Measurements from ENCODE around the gene IL22RA1.

IL22RA1 gene

DNA sequence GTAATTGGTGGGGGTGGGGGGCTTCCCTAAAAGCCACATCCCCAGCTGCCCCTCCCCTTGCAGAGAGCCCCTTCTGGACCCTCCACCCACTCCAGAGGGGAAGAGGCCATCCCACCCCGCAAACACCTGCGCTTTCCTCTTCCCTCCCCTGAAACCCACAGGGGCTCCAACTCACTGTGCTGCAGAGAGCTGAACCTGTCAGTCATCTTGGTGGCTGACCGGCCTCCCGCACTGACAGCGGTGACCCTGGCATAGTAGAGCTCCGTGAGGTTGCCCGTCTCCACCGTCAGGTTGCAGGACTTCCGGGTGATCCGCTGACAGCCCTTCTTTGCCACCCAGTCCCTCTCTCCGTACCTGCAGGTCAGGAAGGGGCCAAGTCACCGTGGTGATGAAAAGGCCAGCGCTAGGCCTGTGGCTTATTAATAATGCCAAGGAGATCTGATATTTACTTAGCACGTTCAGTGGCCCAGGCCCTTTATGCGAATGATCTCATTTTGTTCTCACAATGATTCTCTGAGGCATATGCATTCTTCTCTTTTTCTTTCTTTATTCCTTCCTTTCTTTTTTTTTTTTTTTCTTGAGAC, 5.9 kb downstream of the IL22RA1 start:
- DNase-seq: no peak

DNA sequence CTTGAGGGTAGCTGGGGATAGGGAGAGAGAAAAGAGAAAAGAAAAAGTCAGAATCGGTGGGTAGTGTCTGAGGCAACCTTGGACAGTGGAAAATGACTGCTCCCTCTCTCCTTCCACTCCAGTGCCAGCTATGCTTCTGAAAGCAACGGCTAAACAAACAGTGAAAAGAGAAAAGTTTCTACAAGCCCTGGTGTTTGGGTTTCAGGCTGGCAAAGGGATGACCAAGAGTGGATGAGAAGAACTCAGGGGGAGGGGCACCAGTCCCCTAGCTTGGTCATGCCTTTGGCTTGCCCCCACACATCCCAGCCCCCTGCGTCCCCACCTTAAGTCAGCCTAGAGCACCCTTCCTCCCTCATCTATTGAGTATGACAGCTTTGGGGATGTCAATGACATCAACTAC, 8.6 kb downstream of the IL22RA1 start:
- DNase-seq: no peak

- DNase-seq: no peak
Observed at GRCh38 chr1:24133819-24134218, 9.1 kb downstream of the IL22RA1 start.

DNA sequence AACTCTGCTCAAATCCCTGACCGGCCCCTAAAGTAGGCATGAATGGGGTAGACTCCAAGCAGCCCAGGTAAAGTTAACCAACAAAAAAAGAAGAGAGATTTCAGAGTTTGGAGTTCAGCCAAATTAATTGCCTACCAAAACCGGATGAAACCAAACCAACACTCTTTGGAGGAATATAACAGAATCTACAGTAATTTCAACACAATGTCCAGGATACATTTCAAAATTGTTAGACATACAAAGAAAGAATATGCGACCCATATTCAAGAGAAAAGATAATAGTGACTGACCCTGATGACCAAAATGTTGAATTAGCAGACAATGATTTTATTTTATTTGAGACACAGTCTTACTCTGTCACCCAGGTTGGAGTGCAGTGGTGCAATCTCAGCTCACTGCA, 12.6 kb downstream of the IL22RA1 start:
- DNase-seq: no peak

DNA sequence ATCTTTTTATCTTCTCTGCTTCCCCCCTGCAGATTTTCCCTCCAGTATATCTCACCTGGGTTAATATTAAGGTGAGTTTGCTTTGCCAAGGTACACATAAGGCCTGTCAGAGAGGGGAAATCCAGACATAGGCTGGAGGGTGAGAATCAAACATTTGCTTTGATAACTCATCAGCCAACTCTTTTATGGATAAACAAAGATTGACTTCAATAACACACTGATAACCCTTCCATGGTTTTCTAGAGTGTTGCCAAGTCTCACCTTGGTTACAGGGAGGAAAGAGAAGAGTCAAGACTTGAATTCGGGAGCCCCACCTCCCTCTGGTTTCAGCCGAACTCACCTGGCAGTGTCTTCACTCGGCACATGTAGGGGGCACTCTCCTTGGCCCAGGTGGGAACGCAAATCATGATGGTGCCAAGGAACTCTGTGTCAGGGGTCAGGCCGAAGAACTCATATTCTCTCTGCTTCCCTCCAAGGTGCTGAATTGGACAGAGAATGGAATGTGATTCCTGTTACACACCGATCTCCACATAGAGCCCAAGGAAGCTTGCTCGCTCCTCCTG, 15.1 kb downstream of the IL22RA1 start:
- no peak for DNase-seq

DNA sequence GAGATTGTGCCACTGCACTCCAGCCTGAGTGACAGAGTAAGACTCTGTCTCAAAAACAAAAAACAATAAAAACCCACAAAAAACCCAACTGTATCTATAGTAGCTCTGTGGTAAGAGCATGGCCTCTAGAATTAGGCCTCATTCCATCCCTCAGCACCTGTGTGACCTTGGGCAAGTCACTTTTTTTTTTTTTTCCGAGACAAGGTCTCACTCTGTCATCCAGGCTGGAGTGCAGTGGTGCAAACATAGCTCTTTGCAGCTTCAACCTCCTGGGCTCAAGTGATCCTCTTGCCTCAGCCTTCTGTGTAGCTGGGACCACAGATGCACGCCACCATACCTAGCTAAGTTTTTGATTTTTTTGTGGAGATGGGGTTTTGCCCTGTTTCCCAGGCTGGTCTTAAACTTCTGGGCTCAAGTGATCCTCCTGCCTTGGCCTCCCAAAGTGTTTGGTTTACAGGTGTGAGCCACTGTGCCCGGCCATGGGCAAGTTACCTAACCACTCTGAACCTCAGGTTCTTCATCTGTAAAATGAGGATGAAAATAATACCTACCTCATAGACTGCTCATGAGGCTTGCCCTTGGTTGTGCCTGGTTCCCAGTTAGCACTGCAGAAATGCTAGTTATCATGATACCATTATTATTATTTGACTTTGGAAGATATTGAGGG, 15.7 kb downstream of the IL22RA1 start:
- DNase-seq: no peak

DNA sequence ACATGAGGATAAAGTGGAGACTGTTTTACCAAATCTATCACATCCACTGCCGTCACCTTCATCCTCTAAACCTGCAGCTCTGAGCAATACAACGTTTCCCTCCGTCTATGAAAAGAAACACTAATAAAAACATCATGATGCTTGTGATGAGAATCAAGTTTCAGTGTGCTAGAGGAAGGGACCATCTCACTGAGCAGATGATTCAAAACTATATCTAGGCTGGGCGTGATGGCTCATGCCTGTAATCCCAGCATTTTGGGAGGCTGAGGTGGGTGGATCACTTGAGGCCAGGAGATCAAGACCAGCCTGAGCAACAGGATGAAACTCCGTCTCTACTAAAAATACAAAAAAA, 16.3 kb downstream of the IL22RA1 start:
- no peak for DNase-seq

GRCh38 chr1:24126018-24126671, 16.8 kb downstream of the IL22RA1 start:
- no peak for DNase-seq

GRCh38 chr1:24125456-24125855, 17.5 kb downstream of the IL22RA1 start:
- DNase-seq: no peak

- DNase-seq: no peak
Observed at GRCh38 chr1:24124980-24125379, 18.0 kb downstream of the IL22RA1 start.

DNA sequence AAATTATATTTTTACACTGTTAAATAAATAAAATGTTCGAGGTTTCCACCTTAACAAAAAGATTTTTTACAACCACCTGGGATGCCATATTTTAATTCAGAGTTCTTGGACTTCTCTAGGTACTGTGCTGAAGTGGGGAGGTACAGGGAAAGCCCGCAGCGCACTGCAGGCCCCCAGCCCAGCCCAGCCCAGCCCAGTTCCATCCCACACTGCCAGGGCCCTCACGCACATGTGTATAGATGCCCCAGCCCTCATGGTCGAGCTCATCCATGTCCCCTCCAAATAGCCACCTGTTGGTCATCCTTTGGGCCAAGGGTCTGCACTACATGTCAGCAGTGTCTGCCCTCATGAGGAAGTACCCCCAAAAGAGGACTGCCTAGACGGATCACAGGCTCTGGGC, 19.3 kb downstream of the IL22RA1 start:
- DNase-seq: no peak

GRCh38 chr1:24122776-24123175, 20.2 kb downstream of the IL22RA1 start:
- no peak for DNase-seq

GRCh38 chr1:24121406-24121805, 21.5 kb downstream of the IL22RA1 start:
- DNase-seq: no peak

- DNase-seq: no peak
Observed at GRCh38 chr1:24120965-24121364, 22.0 kb downstream of the IL22RA1 start.

- DNase-seq: no peak
Observed at GRCh38 chr1:24119859-24120756, 22.8 kb downstream of the IL22RA1 start.

- no peak for DNase-seq
Observed at GRCh38 chr1:24119489-24119858, 23.5 kb downstream of the IL22RA1 start.

GRCh38 chr1:24118410-24119242, 24.3 kb downstream of the IL22RA1 start:
- no peak for DNase-seq

DNA sequence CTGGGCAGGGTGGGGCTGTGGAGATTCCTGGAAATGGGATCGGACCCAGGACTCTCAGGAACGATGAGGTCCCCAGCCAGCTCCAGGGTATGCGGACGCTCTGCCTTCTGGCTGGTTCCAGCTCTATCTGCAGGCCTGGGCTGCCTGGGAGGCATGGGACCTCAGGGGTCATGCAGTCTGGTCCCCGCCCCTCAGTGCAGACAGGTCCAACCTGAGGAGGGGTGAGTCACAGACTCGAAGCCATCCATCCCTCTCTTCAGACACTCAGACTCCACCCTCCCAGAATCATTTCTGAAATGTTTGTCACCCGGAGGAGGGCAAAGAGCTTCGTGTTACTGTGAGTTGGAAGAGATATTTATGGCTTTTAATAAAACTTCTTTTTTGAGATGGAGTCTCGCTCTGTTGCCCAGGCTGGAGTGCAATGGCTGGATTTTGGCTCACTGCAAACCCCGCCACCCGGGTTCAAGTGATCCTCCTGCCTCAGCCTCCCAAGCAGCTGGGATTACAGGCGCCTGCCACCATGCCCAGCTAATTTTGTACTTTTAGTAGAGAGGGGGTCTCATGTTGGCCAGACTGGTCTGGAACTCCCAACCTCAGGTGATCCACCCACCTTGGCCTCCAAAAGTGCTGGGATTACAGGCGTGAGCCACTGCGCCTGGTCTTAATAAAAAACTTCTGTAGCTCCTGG, 25.1 kb downstream of the IL22RA1 start:
- no peak for DNase-seq

GRCh38 chr1:24117132-24117531, 25.8 kb downstream of the IL22RA1 start:
- no peak for DNase-seq

- DNase-seq: no peak
Observed at GRCh38 chr1:24114753-24115152, 28.2 kb downstream of the IL22RA1 start.

GRCh38 chr1:24113641-24114033, 29.3 kb downstream of the IL22RA1 start:
- no peak for DNase-seq

Measured in NCI-H1105 (cell line).